Chondrocyte (in vitro differentiated cells): ENCODE data around the gene PRDX5. TPM values are rescaled to one million over a fixed set of nuclear protein-coding genes. Genes with fewer than 3 reads are reported as not detected.

ENCODE experiments used
- DNase-seq: peaks from one replicate; pipeline ENCODE4 v3.0.0; 2021; ENCODE audit warnings: mixed read lengths, low spot score
- H3K27ac Mint-ChIP-seq: one replicate; pipeline ENCODE4 v1.8.0; 2021; ENCODE audit warnings: mild to moderate bottlenecking, moderate library complexity, mixed read lengths; ENCODE audit not compliant: unreplicated experiment
- H3K27me3 Mint-ChIP-seq: 2 replicates; pipeline ENCODE4 v1.8.0; 2021; ENCODE audit warnings: low read depth, mixed read lengths
- H3K36me3 Mint-ChIP-seq: 2 replicates; pipeline ENCODE4 v1.8.0; 2021; ENCODE audit warnings: low read depth, mixed read lengths
- H3K4me1 Mint-ChIP-seq: 2 replicates; pipeline ENCODE4 v1.8.0; 2021; ENCODE audit warnings: low read depth, mild to moderate bottlenecking, mixed read lengths
- H3K4me3 Mint-ChIP-seq: one replicate; pipeline ENCODE4 v1.8.0; 2021; ENCODE audit warnings: mild to moderate bottlenecking, moderate library complexity, mixed read lengths; ENCODE audit not compliant: unreplicated experiment
- H3K9me3 Mint-ChIP-seq: 2 replicates; pipeline ENCODE4 v1.8.0; 2021; ENCODE audit warnings: low read depth, mixed read lengths
- CTCF ChIP-seq: fragments of 200-600 bp; sonication (generic); IDR thresholded peaks from 2 replicates; pipeline ENCODE4 v1.5.0; 2021; ENCODE audit warnings: antibody characterized with exemption, mild to moderate bottlenecking, moderate library complexity
- total RNA-seq: library from RNA; stranded (reverse); gene quantifications from 3 replicates; pipeline ENCODE4 v1.2.1, GENCODE V29; 2021

PRDX5 gene
- total RNA-seq, 1 donor from 2014 or later = 232 TPM

GRCh38 chr11:64291262-64291751, 26.6 kb upstream of the PRDX5 start, which contains the start of gene KCNK4:
KCNK4 (plus strand) TSS chr11:64291302; CDS start chr11:64293019, 1,717 bp downstream.
- DNase-seq = no peak
- no peak for TF ChIP-seq CTCF
- Mint-ChIP-seq H3K9me3 (no peaks in the 10 kb centered on the region), H3K27ac (no peak within 1 kb of the TSS), H3K4me1 (peaks cover 25% of the 10 kb centered on the region), H3K27me3 (peaks cover 10% of the 10 kb centered on the region), H3K4me3 (peak within 1 kb of the TSS; percentile 40), H3K36me3 (no peaks in the 10 kb centered on the region)

- TF ChIP-seq CTCF = no peak
- H3K4me3 Mint-ChIP-seq = peak overlapping the region; percentile 51
- no peaks in the 10 kb centered on the region for H3K36me3 Mint-ChIP-seq
- DNase-seq = no peak
- H3K4me1 Mint-ChIP-seq = peaks cover 19% of the 10 kb centered on the region
- H3K27me3 Mint-ChIP-seq = peaks cover 10% of the 10 kb centered on the region
- H3K9me3 Mint-ChIP-seq = no peaks in the 10 kb centered on the region
- H3K27ac Mint-ChIP-seq = no peak overlapping the region
These were observed 26.0 kb upstream of the PRDX5 start for GRCh38 chr11:64291752-64292459.

- DNase-seq = no peak
These were observed 25.3 kb upstream of the PRDX5 start for GRCh38 chr11:64292460-64293254.

GRCh38 chr11:64294774-64295173, 23.1 kb upstream of the PRDX5 start:
- no peaks in the 10 kb centered on the region for H3K9me3 Mint-ChIP-seq
- H3K27me3 Mint-ChIP-seq = peaks cover 26% of the 10 kb centered on the region
- H3K36me3 Mint-ChIP-seq = no peaks in the 10 kb centered on the region
- peaks cover 19% of the 10 kb centered on the region for H3K4me1 Mint-ChIP-seq
- no peak overlapping the region for H3K4me3 Mint-ChIP-seq
- no peak for TF ChIP-seq CTCF
- DNase-seq = no peak
- H3K27ac Mint-ChIP-seq = peak overlapping the region; percentile 90

More at GRCh38 chr11:64292460-64293254, 25.3 kb upstream of the PRDX5 start:
- Mint-ChIP-seq H3K4me1 (peaks cover 16% of the 10 kb centered on the region), H3K9me3 (no peaks in the 10 kb centered on the region), H3K4me3 (peak overlapping the region; percentile 51), H3K27me3 (peaks cover 16% of the 10 kb centered on the region), H3K27ac (no peak overlapping the region), H3K36me3 (no peaks in the 10 kb centered on the region)
- no peak for TF ChIP-seq CTCF

GRCh38 chr11:64295760-64296159, 22.2 kb upstream of the PRDX5 start:
- TF ChIP-seq CTCF = no peak
- Mint-ChIP-seq H3K4me3 (no peak overlapping the region), H3K4me1 (peaks cover 24% of the 10 kb centered on the region), H3K9me3 (no peaks in the 10 kb centered on the region), H3K27ac (no peak overlapping the region), H3K36me3 (no peaks in the 10 kb centered on the region), H3K27me3 (peaks cover 27% of the 10 kb centered on the region)
- no peak for DNase-seq
